GM23338 (cell line): ENCODE data around the gene ONECUT3. TPM values are rescaled to one million over a fixed set of nuclear protein-coding genes. Genes with fewer than 3 reads are reported as not detected.

Experiments
- ATAC-seq: fragments of 200-7000 bp; cut with Tn5 transposase; 3 replicates; pipeline ENCODE4 v1.9.1; 2020
- DNase-seq: peaks from one replicate; pipeline ENCODE4 v3.0.0-alpha.2; 2015; ENCODE audit warnings: low spot score
- H2AFZ ChIP-seq: fragments of 200-600 bp; sonication (generic); 2 replicates; pipeline ENCODE4 v1.8.0; 2016; ENCODE audit warnings: antibody characterized with exemption, mild to moderate bottlenecking, moderate library complexity
- H3F3A ChIP-seq: fragments of 200-600 bp; sonication (generic); replicated peaks from 2 replicates; pipeline ENCODE4 v1.8.0; 2017; ENCODE audit warnings: antibody characterized with exemption, mixed run types, low read depth
- H3K27ac ChIP-seq: fragments of 200-600 bp; sonication (generic); 2 replicates; pipeline ENCODE4 v1.6.1; 2016; ENCODE audit warnings: low read depth
- H3K27me3 ChIP-seq: fragments of 200-600 bp; sonication (generic); 2 replicates; pipeline ENCODE4 v1.8.0; 2016; ENCODE audit warnings: mild to moderate bottlenecking, mixed run types, moderate library complexity; ENCODE audit not compliant: insufficient read depth
- H3K36me3 ChIP-seq: fragments of 200-600 bp; sonication (generic); 2 replicates; pipeline ENCODE4 v1.8.0; 2016; ENCODE audit warnings: mild to moderate bottlenecking; ENCODE audit not compliant: insufficient read depth
- H3K4me1 ChIP-seq: fragments of 200-600 bp; sonication (generic); 2 replicates; pipeline ENCODE4 v1.8.0; 2016; ENCODE audit warnings: mild to moderate bottlenecking, moderate library complexity; ENCODE audit not compliant: insufficient read depth
- H3K4me2 ChIP-seq: fragments of 200-600 bp; sonication (generic); 2 replicates; pipeline ENCODE4 v1.7.1; 2017; ENCODE audit warnings: mixed run types
- H3K4me3 ChIP-seq: fragments of 200-600 bp; sonication (generic); 2 replicates; pipeline ENCODE4 v1.6.1; 2016; ENCODE audit warnings: mixed run types
- H3K79me2 ChIP-seq: fragments of 200-600 bp; sonication (generic); replicated peaks from 2 replicates; pipeline ENCODE4 v1.8.0; 2017; ENCODE audit warnings: mild to moderate bottlenecking; ENCODE audit not compliant: insufficient read depth
- H3K9me2 ChIP-seq: fragments of 200-600 bp; sonication (generic); 2 replicates; pipeline ENCODE4 v1.8.0; 2017; ENCODE audit not compliant: insufficient read depth
- H4K20me1 ChIP-seq: fragments of 200-600 bp; sonication (generic); replicated peaks from 2 replicates; pipeline ENCODE4 v1.8.0; 2017; ENCODE audit warnings: mild to moderate bottlenecking; ENCODE audit not compliant: insufficient read depth
- H3K27ac Mint-ChIP-seq: 2 replicates; pipeline ENCODE4 v1.8.0; 2020; ENCODE audit warnings: inconsistent platforms, mild to moderate bottlenecking, moderate library complexity, mixed read lengths
- H3K27me3 Mint-ChIP-seq: 3 replicates; pipeline ENCODE4 v1.8.0; 2022; ENCODE audit warnings: low read depth, mild to moderate bottlenecking, moderate library complexity, mixed read lengths, inconsistent platforms; ENCODE audit not compliant: insufficient read depth, poor library complexity
- H3K36me3 Mint-ChIP-seq: 3 replicates; pipeline ENCODE4 v1.8.0; 2021; ENCODE audit warnings: low read depth, mild to moderate bottlenecking, inconsistent platforms, moderate library complexity, mixed read lengths
- H3K4me1 Mint-ChIP-seq: 3 replicates; pipeline ENCODE4 v1.8.0; 2020; ENCODE audit warnings: mild to moderate bottlenecking, inconsistent platforms, mixed read lengths
- H3K4me3 Mint-ChIP-seq: 3 replicates; pipeline ENCODE4 v1.8.0; 2021; ENCODE audit warnings: moderate library complexity, mild to moderate bottlenecking, inconsistent platforms, mixed read lengths
- H3K9me3 Mint-ChIP-seq: 3 replicates; pipeline ENCODE4 v1.8.0; 2020; ENCODE audit warnings: moderate library complexity, mild to moderate bottlenecking, inconsistent platforms, mixed read lengths
- CREB1 ChIP-seq: fragments of 250-450 bp; sonication (Bioruptor Pico); IDR thresholded peaks from 2 replicates; pipeline ENCODE4 v1.5.0; 2020; ENCODE audit warnings: low read depth, mild to moderate bottlenecking, moderate library complexity
- EZH2 ChIP-seq: fragments of 200-600 bp; sonication (generic); IDR thresholded peaks from one replicate; pipeline ENCODE4 v1.8.0; 2017; ENCODE audit warnings: antibody characterized with exemption, mild to moderate bottlenecking, low read depth; ENCODE audit not compliant: unreplicated experiment
- EZH2phosphoT487 ChIP-seq: fragments of 200-600 bp; sonication (generic); IDR thresholded peaks from one replicate; pipeline ENCODE4 v1.8.1; 2018; ENCODE audit warnings: antibody characterized with exemption; ENCODE audit not compliant: unreplicated experiment
- ZNF114 ChIP-seq: fragments of 250-450 bp; sonication (Bioruptor Pico); IDR thresholded peaks from 2 replicates; pipeline ENCODE4 v1.5.0; 2020; ENCODE audit warnings: mild to moderate bottlenecking, moderate library complexity
- polyA plus RNA-seq: library from polyadenylated mRNA; unstranded; fragments of >200 nt; fragmentation: Nextera tagmentation; extraction: Ambion mirVana; gene quantifications from 2 replicates; pipeline ENCODE4 v1.2.1, GENCODE V29; 2016
- total RNA-seq: library from RNA; depleted of rRNA; stranded (reverse); fragments of >200 nt; shearing (Covaris generic); gene quantifications from 2 replicates; pipeline ENCODE4 v1.2.3, GENCODE V29; 2014
- TF ChIP-seq, protein P1 (sequence below): IDR thresholded peaks from 2 replicates; pipeline ENCODE4 v1.6.1; 2016; ENCODE audit warnings: antibody characterized with exemption

ONECUT3 gene
- total and polyA plus RNA-seq, 2 experiments from 2014 or later, result not detected

DNA sequence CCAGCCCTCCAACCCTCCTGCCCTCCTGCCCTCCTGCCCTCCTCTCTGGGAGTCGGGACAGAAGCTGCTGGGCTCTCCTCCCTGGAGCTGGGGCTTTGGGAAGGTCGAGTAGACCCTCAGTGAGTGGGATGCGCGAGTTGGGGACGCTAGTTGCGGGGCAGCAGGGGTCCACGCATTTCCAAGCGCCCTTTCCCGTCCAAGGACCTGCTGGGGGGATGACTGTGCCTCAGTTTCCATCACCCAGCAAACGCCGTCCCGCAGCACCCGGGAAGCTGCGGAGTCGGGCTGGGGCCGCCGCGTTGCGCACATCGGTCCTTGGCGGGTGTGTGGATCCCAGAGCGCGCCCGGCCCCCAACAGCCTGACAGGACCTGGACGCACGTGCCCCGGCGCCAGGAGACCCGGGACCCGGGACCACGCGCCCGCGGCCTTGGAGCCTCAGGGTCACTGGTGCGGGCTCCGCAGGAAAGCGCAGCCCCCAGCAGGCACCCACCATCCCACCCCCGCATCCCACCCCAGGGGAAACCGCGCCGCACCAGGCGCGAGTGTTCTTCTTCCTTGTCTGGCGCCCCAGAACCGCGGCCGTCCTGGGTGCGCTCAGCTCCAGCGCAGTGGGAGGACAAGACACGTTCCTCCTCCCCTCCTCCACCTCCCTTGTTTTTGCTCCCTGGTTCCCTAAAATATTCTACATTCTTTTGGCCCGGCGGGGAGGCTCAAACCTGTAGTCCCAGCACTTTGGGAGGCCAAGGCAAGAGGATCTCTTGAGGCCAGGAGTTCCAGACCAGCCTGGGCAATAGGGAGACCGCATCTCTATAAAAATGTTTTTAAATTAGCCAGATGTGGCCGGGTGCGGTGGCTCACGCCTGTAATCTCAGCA lies 9.2 kb downstream of the ONECUT3 start:
- peak; percentile 12 for ATAC-seq
- Histone ChIP-seq H2AFZ (no peak overlapping the region), H3K9me2 (no peaks in the 10 kb centered on the region), H3K4me2 (peak overlapping the region; percentile 26; the same call in 1 of the 2 replicates), H3K36me3 (no peaks in the 10 kb centered on the region), H3K27ac (no peak overlapping the region), H3K27me3 (peaks cover 100% of the 10 kb centered on the region), H3K4me3 (0 out of 2 replicates have a peak overlapping the region, but pooled peaks have one; percentile 7), H3K4me1 (peaks cover 11% of the 10 kb centered on the region; the same call in 1 of the 2 replicates), H3K79me2 (no peaks in the 10 kb centered on the region), H4K20me1 (peaks cover 15% of the 10 kb centered on the region), H3F3A (0 out of 2 replicates have a peak, but pooled peaks cover 10% of the 10 kb centered on the region)
- Mint-ChIP-seq H3K4me1 (peaks cover 12% of the 10 kb centered on the region), H3K27ac (no peak overlapping the region), H3K9me3 (peaks cover 12% of the 10 kb centered on the region; the same call in 1 of the 3 replicates), H3K36me3 (no peaks in the 10 kb centered on the region), H3K4me3 (no peak overlapping the region), H3K27me3 (peaks cover 100% of the 10 kb centered on the region)
- TF ChIP-seq EZH2, result peak; percentile 97
- TF ChIP-seq ZNF114 (CRISPR knock-in tag), result no peak
- TF ChIP-seq, protein P1, sequence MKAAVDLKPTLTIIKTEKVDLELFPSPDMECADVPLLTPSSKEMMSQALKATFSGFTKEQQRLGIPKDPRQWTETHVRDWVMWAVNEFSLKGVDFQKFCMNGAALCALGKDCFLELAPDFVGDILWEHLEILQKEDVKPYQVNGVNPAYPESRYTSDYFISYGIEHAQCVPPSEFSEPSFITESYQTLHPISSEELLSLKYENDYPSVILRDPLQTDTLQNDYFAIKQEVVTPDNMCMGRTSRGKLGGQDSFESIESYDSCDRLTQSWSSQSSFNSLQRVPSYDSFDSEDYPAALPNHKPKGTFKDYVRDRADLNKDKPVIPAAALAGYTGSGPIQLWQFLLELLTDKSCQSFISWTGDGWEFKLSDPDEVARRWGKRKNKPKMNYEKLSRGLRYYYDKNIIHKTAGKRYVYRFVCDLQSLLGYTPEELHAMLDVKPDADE, result no peak
- DNase-seq, result no peak

DNA sequence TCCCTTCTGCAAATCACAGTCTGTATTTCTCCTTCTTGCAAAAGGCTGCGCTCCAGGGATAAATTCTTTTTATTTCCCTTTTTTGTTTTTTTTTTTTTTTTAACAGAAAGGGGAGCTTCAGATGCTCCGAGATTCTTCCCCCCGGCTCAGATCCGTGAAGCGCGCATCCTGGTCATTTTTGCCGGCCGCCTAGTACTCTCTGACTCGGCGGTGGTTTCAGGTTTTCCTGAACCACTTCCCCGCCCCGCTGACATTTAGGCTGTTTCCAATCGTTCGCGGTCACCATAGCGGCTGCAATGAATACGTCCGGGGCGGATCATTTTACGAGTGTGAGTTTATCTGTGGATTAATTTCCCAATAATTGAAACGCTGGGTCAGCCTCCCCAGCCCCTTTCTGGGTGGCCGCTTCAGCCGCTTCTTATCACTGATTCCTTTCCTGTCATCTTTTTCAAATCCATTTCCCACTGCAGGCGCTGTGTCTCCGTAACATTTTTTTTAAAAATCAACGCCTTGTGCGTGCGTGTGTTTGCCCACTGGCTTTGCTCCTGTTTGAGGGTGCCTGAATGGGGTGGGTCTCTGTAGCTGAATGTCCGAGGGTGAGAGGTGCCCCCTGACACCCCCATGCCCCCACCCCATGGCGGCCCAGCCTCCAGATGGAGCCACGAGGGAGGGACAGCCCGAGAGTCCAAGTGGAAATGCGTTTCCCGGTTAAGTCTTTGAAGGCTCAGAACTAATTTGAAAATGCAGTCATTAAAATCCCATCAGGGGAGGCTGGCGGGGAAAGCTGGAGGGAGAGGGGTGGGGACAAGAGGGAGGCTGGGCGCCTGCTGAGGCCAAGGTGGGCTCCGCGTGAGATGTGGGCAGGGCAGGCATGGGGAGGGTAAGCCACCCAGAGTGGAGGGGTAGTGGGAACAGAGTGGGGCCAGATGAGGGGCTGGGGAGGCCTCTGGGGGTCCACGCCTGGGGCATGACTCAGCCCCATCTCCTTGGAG lies 10.6 kb downstream of the ONECUT3 start:
- ATAC-seq (no peak), DNase-seq (no peak)
- TF ChIP-seq EZH2phosphoT487 (no peak), CREB1 (CRISPR knock-in tag) (no peak), EZH2 (peak; percentile 91)
- no peak overlapping the region for H3K4me2 ChIP-seq
- Mint-ChIP-seq H3K9me3 (peaks cover 12% of the 10 kb centered on the region; the same call in 1 of the 3 replicates), H3K27me3 (peaks cover 98% of the 10 kb centered on the region), H3K4me3 (no peak overlapping the region; the same call in 2 of the 3 replicates), H3K27ac (no peak overlapping the region), H3K36me3 (no peaks in the 10 kb centered on the region), H3K4me1 (peaks cover 8% of the 10 kb centered on the region; the same call in 2 of the 3 replicates)
- H3F3A ChIP-seq, result 0 out of 2 replicates have a peak, but pooled peaks cover 7% of the 10 kb centered on the region
- H3K4me1 ChIP-seq, result peaks cover 15% of the 10 kb centered on the region; the same call in 1 of the 2 replicates
- H2AFZ ChIP-seq, result no peak overlapping the region
- no peaks in the 10 kb centered on the region for H3K9me2 ChIP-seq
- H3K36me3 ChIP-seq, result no peaks in the 10 kb centered on the region
- H4K20me1 ChIP-seq, result peaks cover 15% of the 10 kb centered on the region
- peaks cover 100% of the 10 kb centered on the region for H3K27me3 ChIP-seq
- H3K79me2 ChIP-seq, result no peaks in the 10 kb centered on the region
- no peak overlapping the region for H3K27ac ChIP-seq
- H3K4me3 ChIP-seq, result no peak overlapping the region
